IPS-11a (cell line): ENCODE measurements around the gene HIP1R.
"Not testable (repeated sequence)": the region's sequence is repeated elsewhere in the genome, so short reads cannot be mapped to it uniquely, and the experiment has no call there.

Experiments used
- H3K4me3 ChIP-seq: one replicate; pipeline ENCODE4 v1.5.1; 2013; ENCODE audit warnings: low read depth, low read length, control low read depth

Gene HIP1R

GRCh38 chr12:122874081-122874480 lies 38.8 kb downstream of the HIP1R start:
- no peak overlapping the region for H3K4me3 ChIP-seq

- H3K4me3 ChIP-seq, result no peak overlapping the region
Observed at GRCh38 chr12:122875590-122876220, 40.4 kb downstream of the HIP1R start.

- H3K4me3 ChIP-seq, result not testable (repeated sequence)
Observed at GRCh38 chr12:122876281-122876680, 41.0 kb downstream of the HIP1R start.

GRCh38 chr12:122876731-122877130 lies 41.5 kb downstream of the HIP1R start:
- H3K4me3 ChIP-seq, result no peak overlapping the region

- no peak overlapping the region for H3K4me3 ChIP-seq
Observed at GRCh38 chr12:122878780-122879612, 43.7 kb downstream of the HIP1R start.

GRCh38 chr12:122880155-122880667 lies 45.0 kb downstream of the HIP1R start:
- H3K4me3 ChIP-seq, result no peak overlapping the region

- H3K4me3 ChIP-seq, result no peak overlapping the region
Observed at GRCh38 chr12:122880668-122881067, 45.4 kb downstream of the HIP1R start.

GRCh38 chr12:122882908-122883558 lies 47.8 kb downstream of the HIP1R start:
- no peak overlapping the region for H3K4me3 ChIP-seq

GRCh38 chr12:122884091-122884826 lies 49.0 kb downstream of the HIP1R start:
- H3K4me3 ChIP-seq, result no peak overlapping the region

GRCh38 chr12:122884860-122885259 lies 49.6 kb downstream of the HIP1R start:
- H3K4me3 ChIP-seq, result no peak overlapping the region

GRCh38 chr12:122886161-122886560 lies 50.9 kb downstream of the HIP1R start:
- no peak overlapping the region for H3K4me3 ChIP-seq

- no peak overlapping the region for H3K4me3 ChIP-seq
Observed at GRCh38 chr12:122886851-122887818, 51.9 kb downstream of the HIP1R start.

- no peak overlapping the region for H3K4me3 ChIP-seq
Observed at GRCh38 chr12:122887819-122888212, 52.6 kb downstream of the HIP1R start.

- H3K4me3 ChIP-seq, result no peak overlapping the region
Observed at GRCh38 chr12:122888232-122888752, 53.0 kb downstream of the HIP1R start.

- H3K4me3 ChIP-seq, result no peak overlapping the region
Observed at GRCh38 chr12:122889761-122890520, 54.7 kb downstream of the HIP1R start.

GRCh38 chr12:122891661-122892525 lies 56.6 kb downstream of the HIP1R start:
- H3K4me3 ChIP-seq, result no peak overlapping the region

GRCh38 chr12:122892724-122893123 lies 57.5 kb downstream of the HIP1R start:
- H3K4me3 ChIP-seq, result not testable (repeated sequence)
